Measurements from ENCODE around the gene ZAR1L. TPM values are rescaled to one million over a fixed set of nuclear protein-coding genes. Genes with fewer than 3 reads are reported as not detected.

Gene ZAR1L
- total RNA-seq, 1 donor from 2014 or later: not detected

DNA sequence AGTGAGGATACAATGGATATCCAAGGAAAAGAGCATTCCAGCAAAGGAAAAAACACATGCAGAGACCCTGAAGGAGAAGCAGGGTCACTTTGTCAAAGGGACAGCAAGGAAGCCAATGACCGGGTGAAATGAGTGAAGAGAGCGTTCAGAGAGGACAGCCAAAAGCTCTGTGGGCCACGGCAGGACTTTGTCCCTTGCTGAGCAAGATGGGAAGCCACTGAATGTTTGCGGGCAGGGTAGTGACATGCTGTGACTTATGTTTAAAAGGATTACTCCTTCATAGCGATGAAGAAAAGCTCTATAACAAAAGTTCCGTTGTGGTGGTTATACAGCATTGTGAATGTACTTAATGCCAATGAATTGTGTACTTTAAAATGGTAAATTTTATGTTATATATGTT, 16.5 kb downstream of the ZAR1L start:
- H3K27me3 ChIP-seq (ENCODE audit: control insufficient read depth, insufficient read depth, low read length): peaks cover 4% of the 10 kb centered on the region
- FAIRE-seq (no peak), DNase-seq (ENCODE audit: low read depth) (no peak)
- no peak overlapping the region for H3K4me3 ChIP-seq (ENCODE audit: low read depth, low read length)
- TF ChIP-seq, protein P1, sequence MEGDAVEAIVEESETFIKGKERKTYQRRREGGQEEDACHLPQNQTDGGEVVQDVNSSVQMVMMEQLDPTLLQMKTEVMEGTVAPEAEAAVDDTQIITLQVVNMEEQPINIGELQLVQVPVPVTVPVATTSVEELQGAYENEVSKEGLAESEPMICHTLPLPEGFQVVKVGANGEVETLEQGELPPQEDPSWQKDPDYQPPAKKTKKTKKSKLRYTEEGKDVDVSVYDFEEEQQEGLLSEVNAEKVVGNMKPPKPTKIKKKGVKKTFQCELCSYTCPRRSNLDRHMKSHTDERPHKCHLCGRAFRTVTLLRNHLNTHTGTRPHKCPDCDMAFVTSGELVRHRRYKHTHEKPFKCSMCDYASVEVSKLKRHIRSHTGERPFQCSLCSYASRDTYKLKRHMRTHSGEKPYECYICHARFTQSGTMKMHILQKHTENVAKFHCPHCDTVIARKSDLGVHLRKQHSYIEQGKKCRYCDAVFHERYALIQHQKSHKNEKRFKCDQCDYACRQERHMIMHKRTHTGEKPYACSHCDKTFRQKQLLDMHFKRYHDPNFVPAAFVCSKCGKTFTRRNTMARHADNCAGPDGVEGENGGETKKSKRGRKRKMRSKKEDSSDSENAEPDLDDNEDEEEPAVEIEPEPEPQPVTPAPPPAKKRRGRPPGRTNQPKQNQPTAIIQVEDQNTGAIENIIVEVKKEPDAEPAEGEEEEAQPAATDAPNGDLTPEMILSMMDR (IDR thresholded peaks at IDR 0.05; ENCODE audit: insufficient read depth, low read length, severe bottlenecking): no peak
- H3K36me3 ChIP-seq (ENCODE audit: control insufficient read depth, insufficient read depth, low read length): no peaks in the 10 kb centered on the region

DNA sequence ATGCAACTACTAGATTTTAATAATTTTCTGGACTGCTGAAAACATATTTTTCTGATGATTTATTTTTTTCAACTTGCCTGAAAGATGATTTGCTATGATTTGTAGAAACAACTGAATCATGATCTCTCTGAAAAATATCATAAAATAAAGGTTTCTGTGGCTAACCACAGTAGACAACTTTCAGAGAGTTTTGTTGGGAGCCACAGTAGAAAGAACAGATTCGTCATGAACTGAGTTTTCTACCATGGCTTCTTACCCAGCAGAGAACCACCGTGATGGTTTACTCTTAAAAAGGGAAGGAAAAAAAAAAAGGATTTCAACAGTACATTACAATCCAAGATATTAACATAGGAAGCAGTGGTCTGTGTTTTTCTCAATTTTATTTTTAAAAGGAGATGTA, 18.0 kb downstream of the ZAR1L start:
- peaks cover 4% of the 10 kb centered on the region for H3K27me3 ChIP-seq (ENCODE audit: control insufficient read depth, insufficient read depth, low read length)
- DNase-seq (ENCODE audit: low read depth) (no peak), FAIRE-seq (no peak)
- no peak overlapping the region for H3K4me3 ChIP-seq (ENCODE audit: low read depth, low read length)
- TF ChIP-seq, protein P1 (IDR thresholded peaks at IDR 0.05; ENCODE audit: insufficient read depth, low read length, severe bottlenecking): no peak
- H3K36me3 ChIP-seq (ENCODE audit: control insufficient read depth, insufficient read depth, low read length): no peaks in the 10 kb centered on the region

DNA sequence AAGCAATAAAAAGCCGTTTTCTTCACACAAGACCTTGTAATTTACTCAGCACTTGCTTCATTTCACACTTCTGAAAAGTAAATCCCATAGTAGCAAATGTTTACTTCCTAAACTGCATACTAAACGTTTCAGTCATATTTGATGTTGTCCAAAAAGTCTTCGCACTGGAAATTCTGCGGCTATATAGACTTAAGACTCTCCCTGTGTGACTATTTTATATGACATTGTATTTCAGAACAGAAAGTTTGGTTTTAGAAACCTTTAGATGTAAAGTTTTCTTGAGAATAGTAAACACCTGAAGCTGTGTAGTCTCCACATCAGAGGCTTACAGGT, 29.6 kb downstream of the ZAR1L start:
- FAIRE-seq: no peak
- TF ChIP-seq, protein P1 (IDR thresholded peaks at IDR 0.05; ENCODE audit: insufficient read depth, low read length, severe bottlenecking): no peak
- Histone ChIP-seq H3K27me3 (ENCODE audit: control insufficient read depth, insufficient read depth, low read length) (no peaks in the 10 kb centered on the region), H3K4me3 (ENCODE audit: low read depth, low read length) (no peak overlapping the region), H3K36me3 (ENCODE audit: control insufficient read depth, insufficient read depth, low read length) (no peaks in the 10 kb centered on the region)
- no peak for DNase-seq (ENCODE audit: low read depth)

DNA sequence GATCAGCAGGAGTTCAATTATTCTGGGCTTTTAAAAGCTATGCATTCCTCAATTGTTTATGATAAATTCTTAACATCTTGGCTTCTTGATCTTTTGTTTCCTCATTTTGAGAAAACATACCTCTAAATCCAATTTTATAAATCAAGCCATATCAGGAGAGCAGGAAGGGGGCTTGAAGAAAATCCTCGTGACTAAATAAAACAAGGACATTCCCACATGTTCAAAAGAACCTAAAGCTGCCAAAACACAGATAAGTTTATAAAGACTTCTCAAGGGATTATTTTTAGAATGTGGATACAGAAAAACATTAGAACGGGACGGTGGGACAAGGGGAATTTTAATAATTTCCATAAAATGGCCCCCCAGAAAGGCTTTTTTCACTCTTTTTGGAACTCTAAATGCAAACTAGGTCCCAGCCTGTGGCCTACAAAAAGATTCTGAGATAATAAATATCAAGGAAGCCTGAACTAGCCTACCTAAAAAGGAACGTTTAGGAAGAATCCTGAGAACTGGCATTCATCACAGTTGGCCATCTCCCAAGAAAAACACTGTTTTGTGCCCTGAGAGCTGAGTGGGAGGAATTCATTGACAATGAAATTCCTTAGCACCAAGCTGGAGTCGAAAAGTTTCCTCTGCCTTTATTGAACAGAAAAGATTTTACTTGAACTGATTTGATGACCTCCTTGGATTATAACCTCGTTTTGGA, 30.1 kb downstream of the ZAR1L start:
- H3K36me3 ChIP-seq (ENCODE audit: control insufficient read depth, insufficient read depth, low read length): no peaks in the 10 kb centered on the region
- TF ChIP-seq, protein P1 (IDR thresholded peaks at IDR 0.05; ENCODE audit: insufficient read depth, low read length, severe bottlenecking): no peak
- FAIRE-seq (no peak), DNase-seq (ENCODE audit: low read depth) (peak; percentile 76)
- H3K4me3 ChIP-seq (ENCODE audit: low read depth, low read length): no peak overlapping the region
- H3K27me3 ChIP-seq (ENCODE audit: control insufficient read depth, insufficient read depth, low read length): no peaks in the 10 kb centered on the region

DNA sequence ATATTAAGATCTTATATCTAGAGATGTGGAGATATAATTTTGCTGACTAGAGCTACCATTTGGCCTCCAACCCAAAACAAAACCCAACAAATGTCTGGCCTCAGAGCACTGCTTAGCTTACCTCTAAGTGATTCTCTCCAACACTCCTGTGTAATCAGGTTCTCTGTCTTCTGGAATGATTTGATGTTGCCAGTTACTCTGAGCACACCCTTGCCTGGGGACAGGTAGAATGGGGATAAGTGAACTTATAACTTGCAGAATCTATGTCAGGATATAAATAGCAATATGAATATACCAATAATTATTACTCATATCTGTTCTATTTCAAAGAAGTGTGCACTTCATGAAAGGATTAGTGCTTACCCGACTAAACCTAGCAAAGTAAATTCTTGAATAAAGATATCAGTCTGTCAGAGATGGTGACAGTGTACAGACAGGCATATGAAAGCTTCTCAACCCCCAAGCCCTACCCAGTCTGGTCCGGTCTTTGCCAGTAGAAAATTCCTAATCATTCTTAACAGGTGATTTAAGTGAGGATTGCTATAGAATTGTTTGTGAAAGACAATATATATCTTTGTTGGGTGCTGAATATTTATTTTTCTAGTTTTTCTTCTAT, 33.0 kb downstream of the ZAR1L start:
- Histone ChIP-seq H3K4me3 (ENCODE audit: low read depth, low read length) (no peak overlapping the region), H3K27me3 (ENCODE audit: control insufficient read depth, insufficient read depth, low read length) (no peaks in the 10 kb centered on the region), H3K36me3 (ENCODE audit: control insufficient read depth, insufficient read depth, low read length) (no peaks in the 10 kb centered on the region)
- FAIRE-seq (no peak), DNase-seq (ENCODE audit: low read depth) (no peak)
- TF ChIP-seq, protein P1 (IDR thresholded peaks at IDR 0.05; ENCODE audit: insufficient read depth, low read length, severe bottlenecking): no peak

DNA sequence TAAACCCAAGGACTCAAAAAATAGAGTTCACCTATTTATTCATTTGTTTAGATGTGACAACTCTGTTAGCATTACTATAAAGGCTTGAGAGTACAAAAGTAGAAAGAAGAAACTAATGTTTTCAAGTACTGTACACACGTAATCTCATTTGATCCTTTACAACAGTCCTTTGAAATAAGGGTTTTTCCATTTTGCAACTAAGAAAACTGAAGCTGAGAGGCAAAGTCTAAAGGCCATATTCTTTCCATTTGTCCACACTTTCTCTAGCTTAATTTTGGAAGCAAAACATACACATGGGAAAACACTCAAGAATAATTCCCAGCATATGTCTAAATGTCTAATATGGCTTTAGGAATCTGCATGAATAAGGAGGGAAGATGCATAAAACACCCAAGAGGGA, 34.1 kb downstream of the ZAR1L start:
- Histone ChIP-seq H3K4me3 (ENCODE audit: low read depth, low read length) (no peak overlapping the region), H3K36me3 (ENCODE audit: control insufficient read depth, insufficient read depth, low read length) (no peaks in the 10 kb centered on the region), H3K27me3 (ENCODE audit: control insufficient read depth, insufficient read depth, low read length) (no peaks in the 10 kb centered on the region)
- TF ChIP-seq, protein P1 (IDR thresholded peaks at IDR 0.05; ENCODE audit: insufficient read depth, low read length, severe bottlenecking): no peak
- no peak for DNase-seq (ENCODE audit: low read depth)
- no peak for FAIRE-seq

Measured in bronchial epithelial cell (primary cell).